GM12872 (cell line): ENCODE results near the gene KDM4C.

Experiments used
- CTCF ChIP-seq: IDR thresholded peaks from 3 replicates; pipeline ENCODE4 v1.5.1; 2011; ENCODE audit warnings: low read depth, mild to moderate bottlenecking, low read length, moderate library complexity; ENCODE audit not compliant: insufficient read depth

Gene KDM4C

GRCh38 chr9:7143645-7144200 is 385.9 kb downstream of the KDM4C start:
- TF ChIP-seq CTCF = no peak

- no peak for TF ChIP-seq CTCF
These were observed 386.7 kb downstream of the KDM4C start for GRCh38 chr9:7144265-7145046.

GRCh38 chr9:7145361-7146069 is 387.7 kb downstream of the KDM4C start:
- TF ChIP-seq CTCF = no peak

GRCh38 chr9:7146582-7146981 is 388.8 kb downstream of the KDM4C start:
- no peak for TF ChIP-seq CTCF

- no peak for TF ChIP-seq CTCF
These were observed 389.6 kb downstream of the KDM4C start for GRCh38 chr9:7147121-7148090.

- TF ChIP-seq CTCF = no peak
These were observed 390.5 kb downstream of the KDM4C start for GRCh38 chr9:7148243-7148765.
